Peyer's patch (tissue), 4 donors: ENCODE measurements around the gene NAV3. TPM values are rescaled to one million over a fixed set of nuclear protein-coding genes. Genes with fewer than 3 reads are reported as not detected.

ENCODE experiments used
- DNase-seq, 3 donors: peaks; one replicate each; pipeline ENCODE4 v3.0.0-alpha.2; 2017 to 2019
- H3K27ac ChIP-seq, 4 donors: fragments of 200-600 bp; sonication (generic); one replicate each; pipeline ENCODE4 v1.5.1; 2016 to 2019
- H3K27me3 ChIP-seq, 2 donors: fragments of 200-600 bp; sonication (generic); one replicate each; pipeline ENCODE4 v1.5.1; 2019
- H3K36me3 ChIP-seq, 3 donors: fragments of 200-600 bp; sonication (generic); one replicate each; pipeline ENCODE4 v1.5.1; 2016 to 2019
- H3K4me1 ChIP-seq, 4 donors: fragments of 200-600 bp; sonication (generic); one replicate each; pipeline ENCODE4 v1.5.1; 2016 to 2019
- H3K4me3 ChIP-seq, 4 donors: fragments of 200-600 bp; sonication (generic); 1 replicate in 3 of 4; 2 replicates in 1 of 4; pipeline ENCODE4 v1.5.1; 2016 to 2019; ENCODE audit warnings: mild to moderate bottlenecking in 1 of 4
- H3K9me3 ChIP-seq, 4 donors: fragments of 200-600 bp; sonication (generic); one replicate each; pipeline ENCODE4 v1.5.1; 2016 to 2019; ENCODE audit warnings: mild to moderate bottlenecking in 1 of 4
- POLR2A ChIP-seq, 2 donors: fragments of 450-650 bp; IDR thresholded peaks; one replicate each; pipeline ENCODE4 v1.5.1; 2017; ENCODE audit warnings: antibody characterized with exemption in 2 of 2, mild to moderate bottlenecking in 2 of 2, moderate library complexity in 2 of 2
- total RNA-seq, 4 donors: library from RNA; depleted of rRNA; stranded (reverse); fragments of >200 nt; gene quantifications; one replicate each; pipeline ENCODE4 v1.1.0, GENCODE V29; 2016
- TF ChIP-seq, protein P1 (sequence below), 6 experiments: fragments of 450-650 bp in 4 of 6; fragments of 200-600 bp in 2 of 6; sonication (generic) in 1 of 6; IDR thresholded peaks; one replicate each; pipeline ENCODE4 v1.5.1; 2017 to 2019; ENCODE audit warnings: antibody characterized with exemption in 6 of 6, mild to moderate bottlenecking in 3 of 6, moderate library complexity in 1 of 6

Gene NAV3
- total RNA-seq, 4 donors from 2014 or later = 1.9 to 4.1 (median 2.8) TPM

DNA sequence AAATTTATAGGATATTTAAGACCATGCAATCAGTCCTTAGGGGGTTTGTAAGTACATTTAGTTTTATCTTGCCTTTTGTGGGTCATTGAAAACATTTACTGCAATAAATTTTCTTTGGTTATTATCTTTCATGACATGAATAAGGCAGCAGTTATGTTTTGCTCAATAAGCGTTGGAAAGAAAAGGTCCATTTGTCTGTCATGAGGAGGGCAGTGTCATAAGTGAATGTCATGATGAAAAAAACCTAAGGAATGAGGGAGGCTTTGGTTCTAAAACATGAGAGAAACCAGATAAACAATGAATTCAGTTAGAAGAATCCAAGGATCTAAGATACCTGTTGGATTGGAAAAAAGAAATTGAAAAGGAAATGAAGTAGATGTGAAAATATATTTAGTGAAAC lies 209.4 kb downstream of the NAV3 start:
- no peak for DNase-seq
- Histone ChIP-seq H3K27me3 (no peaks in the 10 kb centered on the region), H3K4me1 (no peaks in the 10 kb centered on the region), H3K27ac (no peak overlapping the region), H3K4me3 (no peak overlapping the region), H3K36me3 (no peaks in the 10 kb centered on the region), H3K9me3 (no peaks in the 10 kb centered on the region)
- TF ChIP-seq, protein P1, sequence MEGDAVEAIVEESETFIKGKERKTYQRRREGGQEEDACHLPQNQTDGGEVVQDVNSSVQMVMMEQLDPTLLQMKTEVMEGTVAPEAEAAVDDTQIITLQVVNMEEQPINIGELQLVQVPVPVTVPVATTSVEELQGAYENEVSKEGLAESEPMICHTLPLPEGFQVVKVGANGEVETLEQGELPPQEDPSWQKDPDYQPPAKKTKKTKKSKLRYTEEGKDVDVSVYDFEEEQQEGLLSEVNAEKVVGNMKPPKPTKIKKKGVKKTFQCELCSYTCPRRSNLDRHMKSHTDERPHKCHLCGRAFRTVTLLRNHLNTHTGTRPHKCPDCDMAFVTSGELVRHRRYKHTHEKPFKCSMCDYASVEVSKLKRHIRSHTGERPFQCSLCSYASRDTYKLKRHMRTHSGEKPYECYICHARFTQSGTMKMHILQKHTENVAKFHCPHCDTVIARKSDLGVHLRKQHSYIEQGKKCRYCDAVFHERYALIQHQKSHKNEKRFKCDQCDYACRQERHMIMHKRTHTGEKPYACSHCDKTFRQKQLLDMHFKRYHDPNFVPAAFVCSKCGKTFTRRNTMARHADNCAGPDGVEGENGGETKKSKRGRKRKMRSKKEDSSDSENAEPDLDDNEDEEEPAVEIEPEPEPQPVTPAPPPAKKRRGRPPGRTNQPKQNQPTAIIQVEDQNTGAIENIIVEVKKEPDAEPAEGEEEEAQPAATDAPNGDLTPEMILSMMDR (IDR thresholded peaks at IDR 0.05) = no peak
- no peak for TF ChIP-seq POLR2A (IDR thresholded peaks at IDR 0.05)

DNA sequence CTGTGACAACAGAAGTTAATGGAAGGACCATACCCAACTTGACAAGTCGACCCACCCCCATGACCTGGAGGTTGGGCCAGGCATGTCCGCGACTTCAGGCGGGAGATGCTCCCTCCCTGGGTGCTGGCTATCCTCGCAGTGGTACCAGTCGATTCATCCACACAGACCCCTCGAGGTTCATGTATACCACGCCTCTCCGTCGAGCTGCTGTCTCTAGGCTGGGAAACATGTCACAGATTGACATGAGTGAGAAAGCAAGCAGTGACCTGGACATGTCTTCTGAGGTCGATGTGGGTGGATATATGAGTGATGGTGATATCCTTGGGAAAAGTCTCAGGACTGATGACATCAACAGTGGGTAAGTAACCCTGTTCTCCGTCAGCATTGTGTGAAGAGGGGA lies 220.1 kb downstream of the NAV3 start:
- Histone ChIP-seq H3K4me1 (no peaks in the 10 kb centered on the region), H3K4me3 (no peak overlapping the region), H3K27me3 (no peaks in the 10 kb centered on the region), H3K36me3 (no peaks in the 10 kb centered on the region), H3K27ac (no peak overlapping the region), H3K9me3 (no peaks in the 10 kb centered on the region)
- DNase-seq = no peak
- TF ChIP-seq POLR2A (IDR thresholded peaks at IDR 0.05) = no peak
- TF ChIP-seq, protein P1 (IDR thresholded peaks at IDR 0.05) = no peak

DNA sequence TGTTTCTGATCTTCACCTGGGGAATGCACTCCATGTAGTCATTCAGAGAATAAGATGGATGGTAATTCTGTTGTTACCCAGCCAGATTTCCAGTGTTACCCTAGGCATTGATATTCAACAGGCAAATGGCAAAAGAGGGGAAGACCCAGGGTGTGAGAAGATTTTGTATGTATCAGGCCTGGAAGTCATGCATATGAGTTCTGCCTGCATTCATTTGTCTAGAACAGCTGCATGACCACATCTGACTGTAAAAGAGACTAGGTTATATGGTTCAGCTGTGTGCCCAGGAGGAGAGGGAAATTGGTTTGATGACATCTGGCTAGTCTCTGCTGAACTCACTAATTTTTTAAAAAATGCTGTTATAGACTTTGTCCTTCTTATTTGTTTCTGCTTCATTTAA lies 224.9 kb downstream of the NAV3 start:
- no peaks in the 10 kb centered on the region for H3K36me3 ChIP-seq
- no peaks in the 10 kb centered on the region for H3K27me3 ChIP-seq
- no peak overlapping the region for H3K4me3 ChIP-seq
- DNase-seq = no peak
- no peaks in the 10 kb centered on the region for H3K9me3 ChIP-seq
- TF ChIP-seq, protein P1 (IDR thresholded peaks at IDR 0.05) = no peak
- no peak for TF ChIP-seq POLR2A (IDR thresholded peaks at IDR 0.05)
- no peaks in the 10 kb centered on the region for H3K4me1 ChIP-seq
- H3K27ac ChIP-seq = no peak overlapping the region

DNA sequence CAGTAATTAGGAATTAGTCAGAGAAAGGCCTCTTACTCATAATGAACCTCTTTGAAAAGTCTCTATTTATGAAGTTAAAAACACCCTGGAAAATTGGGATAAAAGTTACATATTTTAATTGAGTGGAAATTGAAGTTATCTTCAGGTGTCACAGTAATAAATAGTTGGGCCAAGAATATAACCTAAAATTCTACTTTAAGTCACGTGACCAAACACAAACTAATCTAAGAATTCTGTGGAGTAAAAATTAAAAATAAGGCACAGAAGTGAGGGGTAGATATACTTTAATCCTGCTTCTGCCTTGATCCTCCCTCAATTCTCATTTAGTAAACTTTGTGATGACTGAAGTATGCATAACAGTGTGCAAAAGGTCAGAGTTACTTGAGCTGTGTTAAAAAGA lies 226.4 kb downstream of the NAV3 start:
- H3K27ac ChIP-seq = no peak overlapping the region
- H3K9me3 ChIP-seq = no peaks in the 10 kb centered on the region
- H3K4me3 ChIP-seq = no peak overlapping the region
- H3K4me1 ChIP-seq = no peaks in the 10 kb centered on the region
- H3K27me3 ChIP-seq = no peaks in the 10 kb centered on the region
- H3K36me3 ChIP-seq = no peaks in the 10 kb centered on the region
- DNase-seq = no peak
- TF ChIP-seq POLR2A (IDR thresholded peaks at IDR 0.05) = no peak

DNA sequence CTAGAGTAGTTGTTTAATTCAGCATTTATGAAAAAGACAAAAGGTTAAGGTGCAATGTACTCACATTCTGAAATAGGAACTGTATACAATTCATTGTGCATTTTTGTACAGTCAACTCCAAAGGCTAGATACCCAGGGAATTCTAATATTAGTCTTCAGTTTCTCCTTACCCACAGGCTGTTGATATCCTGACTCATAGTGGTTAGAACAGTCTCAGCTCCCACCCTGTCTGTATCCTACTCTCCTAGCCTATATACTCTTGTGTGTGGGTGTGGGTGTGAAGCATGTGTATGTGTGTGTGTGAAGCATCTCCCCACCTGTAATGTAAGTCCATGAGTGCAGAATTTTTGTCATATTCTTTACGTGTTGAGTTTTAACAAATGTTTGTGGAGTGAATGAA lies 229.5 kb downstream of the NAV3 start:
- no peaks in the 10 kb centered on the region for H3K27me3 ChIP-seq
- H3K36me3 ChIP-seq = no peaks in the 10 kb centered on the region
- H3K9me3 ChIP-seq = no peaks in the 10 kb centered on the region
- no peak for DNase-seq
- TF ChIP-seq, protein P1 (IDR thresholded peaks at IDR 0.05) = no peak
- no peak overlapping the region for H3K4me3 ChIP-seq
- H3K4me1 ChIP-seq = no peaks in the 10 kb centered on the region
- H3K27ac ChIP-seq = no peak overlapping the region

DNA sequence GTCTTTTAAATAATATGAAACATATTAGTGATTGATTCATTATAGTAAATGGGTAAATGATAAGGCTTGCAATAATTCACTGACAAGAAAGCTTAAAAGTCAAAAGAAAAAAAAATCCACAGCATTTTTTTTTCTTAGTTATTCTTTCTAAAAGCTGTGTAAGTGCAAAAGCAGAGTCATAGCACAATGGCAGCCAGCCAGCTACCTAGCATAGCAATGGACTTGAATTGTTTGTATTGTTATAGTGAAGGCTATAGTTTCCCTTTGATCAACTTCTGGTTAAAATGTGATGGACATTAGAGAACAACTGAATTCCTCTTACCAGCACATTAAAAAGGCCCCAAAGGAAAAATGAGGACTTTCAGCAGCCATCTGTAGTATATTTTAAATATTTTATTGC lies 232.1 kb downstream of the NAV3 start:
- TF ChIP-seq, protein P1 (IDR thresholded peaks at IDR 0.05) = no peak
- no peak for TF ChIP-seq POLR2A (IDR thresholded peaks at IDR 0.05)
- no peaks in the 10 kb centered on the region for H3K36me3 ChIP-seq
- H3K27me3 ChIP-seq = no peaks in the 10 kb centered on the region
- H3K4me3 ChIP-seq = no peak overlapping the region
- no peak overlapping the region for H3K27ac ChIP-seq
- no peaks in the 10 kb centered on the region for H3K4me1 ChIP-seq
- DNase-seq = no peak
- H3K9me3 ChIP-seq = no peaks in the 10 kb centered on the region
